ENCODE results near the gene AMELX.

DNA sequence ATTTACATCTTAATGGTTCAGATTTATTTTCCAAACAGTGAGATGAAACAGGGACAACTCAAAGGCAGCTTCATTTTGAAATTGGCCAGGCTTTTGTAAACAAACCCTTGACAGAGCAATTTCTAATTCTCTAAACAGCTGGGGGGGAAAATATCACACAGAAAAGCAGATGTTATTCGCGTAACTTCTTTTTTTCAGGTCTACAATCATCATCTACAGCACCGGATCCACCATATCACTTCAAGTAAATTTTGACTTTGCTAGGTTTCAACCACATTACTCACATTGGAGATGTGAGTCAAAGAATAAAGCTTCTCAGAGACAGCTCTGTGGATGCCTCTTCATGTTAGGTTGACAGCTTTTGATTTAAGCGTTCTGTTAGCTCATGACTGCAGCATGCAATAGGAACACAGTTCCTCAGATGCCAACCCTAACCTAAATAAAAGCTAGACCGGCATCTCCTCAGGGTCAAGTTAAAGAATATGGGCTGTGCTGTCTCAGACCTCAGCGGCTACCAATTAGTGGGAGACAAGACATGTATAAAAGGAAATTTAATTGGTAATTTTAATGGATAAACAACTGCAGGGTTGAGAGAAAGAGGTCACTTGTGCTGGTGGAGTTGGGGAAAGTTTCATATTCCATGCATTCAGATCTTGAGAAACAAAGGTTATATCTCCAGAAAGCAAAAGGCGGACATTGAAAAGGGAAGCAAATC, 26.8 kb downstream of the AMELX start:
- TF ChIP-seq, protein P1, sequence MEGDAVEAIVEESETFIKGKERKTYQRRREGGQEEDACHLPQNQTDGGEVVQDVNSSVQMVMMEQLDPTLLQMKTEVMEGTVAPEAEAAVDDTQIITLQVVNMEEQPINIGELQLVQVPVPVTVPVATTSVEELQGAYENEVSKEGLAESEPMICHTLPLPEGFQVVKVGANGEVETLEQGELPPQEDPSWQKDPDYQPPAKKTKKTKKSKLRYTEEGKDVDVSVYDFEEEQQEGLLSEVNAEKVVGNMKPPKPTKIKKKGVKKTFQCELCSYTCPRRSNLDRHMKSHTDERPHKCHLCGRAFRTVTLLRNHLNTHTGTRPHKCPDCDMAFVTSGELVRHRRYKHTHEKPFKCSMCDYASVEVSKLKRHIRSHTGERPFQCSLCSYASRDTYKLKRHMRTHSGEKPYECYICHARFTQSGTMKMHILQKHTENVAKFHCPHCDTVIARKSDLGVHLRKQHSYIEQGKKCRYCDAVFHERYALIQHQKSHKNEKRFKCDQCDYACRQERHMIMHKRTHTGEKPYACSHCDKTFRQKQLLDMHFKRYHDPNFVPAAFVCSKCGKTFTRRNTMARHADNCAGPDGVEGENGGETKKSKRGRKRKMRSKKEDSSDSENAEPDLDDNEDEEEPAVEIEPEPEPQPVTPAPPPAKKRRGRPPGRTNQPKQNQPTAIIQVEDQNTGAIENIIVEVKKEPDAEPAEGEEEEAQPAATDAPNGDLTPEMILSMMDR (conservative IDR thresholded peaks at IDR 0.05), result no peak
- no peak for TF ChIP-seq ZFX (IDR thresholded peaks at IDR 0.05)

Data from C4-2B (cell line).